Islet of Langerhans (tissue), 1 donor: ENCODE data around the gene PRKN.
"Not testable (repeated sequence)": the region's sequence is repeated elsewhere in the genome, so short reads cannot be mapped to it uniquely, and the experiment has no call there.

Experiments used
- FAIRE-seq: peaks from one replicate; lab custom pipeline; 2011; peaks lifted over from hg19 to GRCh38; lab: Jason Lieb, UNC

Gene PRKN

DNA sequence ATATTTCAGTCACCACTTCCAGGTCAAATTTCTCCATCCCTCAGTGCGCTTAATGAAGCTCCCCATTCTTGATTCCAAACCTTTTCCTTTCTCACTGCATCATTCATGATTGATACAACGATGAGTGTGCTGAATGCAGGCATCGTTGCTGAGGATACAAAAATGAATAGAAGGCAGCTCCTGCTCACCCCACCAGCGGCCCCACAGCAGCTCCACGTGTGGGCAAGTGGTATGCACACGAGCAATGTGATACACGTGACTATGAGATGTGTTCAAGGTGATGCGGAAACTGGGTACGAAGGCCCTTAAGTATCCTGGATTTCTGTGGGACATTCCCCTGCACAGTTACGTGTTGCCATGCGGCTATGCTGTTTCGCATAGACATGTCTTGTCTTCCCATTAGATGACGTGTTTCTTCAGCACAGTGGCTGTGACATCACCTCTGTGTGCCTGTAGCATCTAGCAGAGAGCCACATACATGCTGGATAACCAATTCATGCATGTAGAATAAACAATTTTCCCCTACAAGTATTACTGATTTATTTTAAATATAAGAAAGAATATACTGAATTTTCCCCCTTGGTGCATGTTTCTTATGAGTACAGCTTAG, 1193.2 kb downstream of the PRKN start:
- no peak for FAIRE-seq

DNA sequence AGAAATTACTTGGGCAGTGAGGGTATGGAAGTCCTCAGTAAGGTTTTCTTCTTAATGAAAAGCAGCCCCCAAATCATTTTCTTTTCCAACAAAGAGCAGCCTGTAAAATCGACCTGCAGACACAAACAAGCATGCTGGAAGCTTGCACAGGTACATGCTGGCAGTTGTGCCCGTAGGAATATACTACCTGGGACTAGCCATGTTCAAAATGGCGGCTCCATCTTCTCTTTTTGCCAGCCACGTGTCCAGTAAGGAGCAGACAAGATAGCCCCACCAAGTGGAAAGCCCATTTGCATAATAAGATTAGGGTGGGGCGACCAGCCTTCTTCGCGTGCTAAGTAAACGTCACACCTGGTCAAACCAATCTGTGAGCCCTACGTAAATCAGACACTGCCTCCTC, 1194.3 kb downstream of the PRKN start:
- FAIRE-seq, result no peak

DNA sequence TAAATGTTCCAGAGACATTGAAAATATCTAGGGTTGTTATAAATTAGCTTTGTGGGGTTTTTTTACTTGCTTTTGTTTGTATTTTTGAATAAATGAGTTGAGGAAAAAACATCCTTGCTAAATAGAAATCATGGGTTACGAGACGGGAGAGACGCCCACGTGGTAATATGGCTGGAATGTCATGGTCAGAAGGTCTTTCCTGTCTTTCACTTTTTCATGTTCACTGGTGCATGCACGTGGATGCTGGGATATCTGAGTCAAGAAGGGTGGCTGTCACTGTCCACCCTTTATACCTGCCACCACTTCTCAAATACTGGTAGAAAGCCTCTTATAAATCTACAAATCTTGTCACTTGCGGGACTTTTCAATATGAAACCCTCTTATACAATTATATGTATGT, 1195.0 kb downstream of the PRKN start:
- no peak for FAIRE-seq

DNA sequence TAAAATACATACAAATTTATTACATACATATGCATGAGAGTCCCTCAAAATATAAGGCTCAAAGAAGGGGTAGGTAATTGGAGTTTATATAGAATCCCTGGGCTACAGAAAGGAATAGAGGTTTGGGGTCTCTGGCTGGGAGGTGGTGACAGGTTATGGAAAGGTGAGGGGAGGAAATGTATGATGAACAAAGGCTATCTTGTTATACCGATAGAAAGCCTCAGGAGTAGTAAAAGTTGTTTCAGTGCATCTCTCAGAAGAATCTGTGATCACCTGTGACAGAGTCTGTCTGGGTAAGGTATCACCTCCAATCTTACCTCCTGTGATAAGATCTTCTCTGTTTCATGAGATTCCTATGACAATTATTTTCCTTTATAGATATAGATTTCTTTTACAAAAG, 1200.8 kb downstream of the PRKN start:
- no peak for FAIRE-seq

DNA sequence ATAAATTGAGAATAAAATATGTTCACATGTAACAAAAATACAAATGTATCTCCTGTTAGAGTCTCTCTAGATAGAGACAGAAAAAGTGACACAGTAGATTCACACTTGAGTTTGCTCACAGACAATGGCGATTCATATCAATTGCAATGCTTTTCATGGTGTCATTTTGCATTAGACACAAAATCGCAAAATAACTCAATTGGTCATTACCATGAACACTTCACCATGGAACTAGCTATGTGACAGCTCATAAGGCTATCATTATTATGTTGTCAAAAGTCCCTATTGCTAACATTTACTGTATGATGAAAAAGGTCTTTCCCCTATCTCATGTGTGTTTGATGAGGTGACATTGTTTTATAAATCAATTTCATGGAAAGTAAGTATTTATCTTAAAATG, 1204.2 kb downstream of the PRKN start:
- FAIRE-seq, result no peak

DNA sequence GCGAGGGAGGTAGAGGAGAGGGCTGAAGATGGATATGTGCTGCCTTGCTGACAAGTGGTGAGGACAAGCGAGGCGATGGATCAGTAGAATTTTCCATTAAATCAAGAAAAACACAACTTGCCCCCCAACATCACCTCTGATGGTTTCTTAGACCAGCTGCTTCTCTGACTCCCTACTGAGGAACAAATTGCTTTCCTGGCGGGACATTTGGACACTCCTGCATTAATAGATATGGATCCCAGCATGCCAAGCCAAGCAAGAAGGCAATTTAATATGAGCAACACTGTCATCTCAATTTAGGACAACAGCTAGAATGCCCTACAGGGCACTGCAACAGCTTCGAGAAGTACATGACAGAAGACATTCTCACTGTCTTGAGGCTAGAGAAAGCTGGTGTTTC, 1205.3 kb downstream of the PRKN start:
- no peak for FAIRE-seq

DNA sequence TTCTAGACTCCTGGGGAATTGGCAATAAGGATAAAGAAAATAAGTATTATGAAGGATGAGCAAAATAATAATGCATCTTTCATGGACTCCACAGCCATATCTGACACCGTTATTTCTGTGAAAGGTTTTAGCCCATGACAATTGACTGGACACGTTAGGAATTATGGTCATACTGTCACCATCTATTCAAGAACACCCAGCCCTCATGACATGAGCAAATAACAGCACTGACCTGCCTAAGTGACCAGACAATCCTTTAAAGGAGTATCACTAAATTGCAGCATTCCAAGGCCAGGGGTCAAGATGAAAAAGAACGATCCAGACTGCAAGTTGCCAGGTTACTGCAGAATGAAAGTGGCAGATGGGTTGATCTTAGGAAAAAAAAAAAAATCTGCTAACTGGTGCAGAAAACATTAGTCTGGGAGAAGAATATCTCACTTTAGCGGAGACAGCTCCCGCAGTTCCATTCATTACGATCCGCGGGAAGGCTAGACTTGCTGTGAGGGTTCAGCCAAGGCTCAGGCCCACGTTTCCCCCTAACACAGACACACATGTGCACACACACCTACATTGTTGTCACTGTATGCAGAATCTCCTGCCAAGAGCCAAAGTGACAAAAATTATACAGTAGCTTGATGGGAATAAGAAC, 1216.0 kb downstream of the PRKN start:
- no peak for FAIRE-seq

DNA sequence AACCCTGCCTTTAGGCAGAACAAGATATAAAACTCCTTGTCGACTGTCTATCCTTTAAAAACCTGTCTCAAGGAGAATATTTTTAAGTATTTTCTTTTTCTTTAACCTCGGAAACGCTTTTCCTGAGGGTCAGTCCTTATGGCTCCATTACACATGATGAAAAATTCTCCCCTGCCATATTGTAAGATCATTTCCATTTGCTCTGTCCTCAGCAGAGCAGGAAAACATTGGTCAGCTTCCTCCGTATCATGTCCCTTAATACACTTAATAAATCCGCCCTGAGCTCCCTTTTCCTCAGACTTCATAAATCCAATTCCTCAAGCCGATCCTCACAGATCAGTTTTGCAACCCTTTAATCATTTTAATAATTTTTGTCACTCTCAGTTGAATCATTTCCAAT, 1219.2 kb downstream of the PRKN start:
- no peak for FAIRE-seq

DNA sequence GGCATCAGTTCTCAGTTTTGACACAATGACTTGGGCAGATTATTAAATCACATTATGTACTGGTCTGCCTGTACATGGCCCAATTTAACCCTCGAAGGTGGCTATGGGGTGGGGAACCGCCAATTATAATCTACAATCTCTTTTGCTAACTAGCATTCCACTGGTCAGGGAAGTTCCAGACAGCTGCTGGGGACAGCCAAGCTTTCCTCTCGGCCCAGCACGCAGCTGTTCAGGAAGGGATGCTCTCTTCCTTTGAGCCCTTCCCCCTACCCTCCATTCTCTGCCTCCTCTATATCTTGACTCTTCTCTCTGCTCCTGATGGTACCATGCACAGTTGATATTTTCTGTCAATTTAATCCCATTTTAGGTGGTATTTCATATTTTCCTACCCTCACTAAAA, 1220.2 kb downstream of the PRKN start:
- FAIRE-seq, result no peak

DNA sequence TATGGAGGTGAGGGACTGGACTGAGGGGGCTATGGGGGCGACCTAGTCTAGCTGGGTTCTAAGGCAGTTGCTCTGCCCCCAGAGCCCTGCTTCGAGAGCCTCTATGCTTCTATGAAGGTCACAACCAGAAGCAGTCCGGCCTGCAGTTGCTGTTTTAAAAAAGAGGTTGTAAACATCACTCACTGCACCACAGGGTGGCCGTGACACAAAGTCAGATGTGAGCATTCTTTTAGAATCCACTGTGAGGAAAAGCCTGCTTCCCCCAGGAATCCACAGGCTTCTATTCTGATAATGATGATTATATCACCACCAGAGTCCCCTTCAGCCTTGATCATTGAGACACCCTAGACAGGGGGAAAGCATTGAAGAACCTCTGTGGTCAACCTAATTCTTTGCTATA, 1224.0 kb downstream of the PRKN start:
- FAIRE-seq, result no peak

DNA sequence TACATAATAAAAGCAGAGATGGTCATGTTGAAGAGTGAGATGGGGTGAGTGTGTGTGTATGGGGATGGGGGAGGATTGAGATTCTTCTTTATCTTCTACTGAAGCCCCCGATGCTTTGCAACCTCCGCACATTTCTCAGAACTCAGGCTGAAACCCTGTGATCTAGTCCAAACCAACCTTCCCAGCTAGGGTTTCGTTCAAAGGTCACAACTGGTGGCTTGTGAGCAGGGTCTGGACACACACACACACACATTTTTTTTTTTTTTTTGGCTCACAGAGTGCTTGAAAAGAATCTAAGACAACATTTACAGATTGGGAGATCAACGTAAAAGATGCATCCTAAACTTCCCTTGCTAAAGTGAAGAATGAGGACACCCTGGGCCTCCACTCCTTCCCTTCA, 1228.7 kb downstream of the PRKN start:
- no peak for FAIRE-seq

DNA sequence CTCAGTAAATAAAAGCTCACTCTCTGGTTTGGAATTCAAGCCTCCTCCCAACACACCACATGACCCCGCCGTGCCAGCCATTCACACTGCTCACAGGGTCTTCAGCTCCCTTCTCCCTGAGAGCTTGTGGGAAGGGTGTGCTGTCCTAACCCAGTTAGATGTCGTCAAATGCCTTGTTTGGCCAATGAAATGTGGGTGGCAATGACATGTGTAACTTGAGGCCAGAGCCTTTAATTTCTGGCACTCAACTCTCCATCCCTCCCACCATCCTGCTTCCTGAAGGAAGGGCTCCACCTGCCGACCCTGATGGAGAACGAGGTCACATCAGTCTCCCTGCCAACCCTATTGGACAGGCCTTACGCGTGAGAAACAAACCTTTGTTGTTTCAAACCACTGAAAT, 1229.2 kb downstream of the PRKN start:
- FAIRE-seq, result no peak

DNA sequence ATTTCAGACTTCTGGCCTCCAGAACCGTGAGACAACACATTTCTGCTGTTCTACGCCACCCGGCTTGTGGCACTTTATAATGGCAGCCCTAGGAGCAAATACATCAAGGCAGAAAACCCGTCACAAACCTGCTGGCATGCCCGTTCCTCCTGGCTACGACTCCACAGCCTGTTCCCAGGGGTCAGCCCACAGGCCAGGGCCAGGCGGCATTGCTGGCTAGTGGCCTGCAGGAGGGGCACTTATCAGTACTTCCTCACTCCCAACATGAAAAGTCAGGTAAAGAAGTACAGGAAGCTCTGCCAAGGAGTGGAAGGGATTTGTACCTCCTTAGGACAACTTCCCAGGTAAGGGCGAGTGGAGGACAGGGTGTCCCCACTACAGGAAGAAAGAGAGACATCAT, 1230.6 kb downstream of the PRKN start:
- no peak for FAIRE-seq

DNA sequence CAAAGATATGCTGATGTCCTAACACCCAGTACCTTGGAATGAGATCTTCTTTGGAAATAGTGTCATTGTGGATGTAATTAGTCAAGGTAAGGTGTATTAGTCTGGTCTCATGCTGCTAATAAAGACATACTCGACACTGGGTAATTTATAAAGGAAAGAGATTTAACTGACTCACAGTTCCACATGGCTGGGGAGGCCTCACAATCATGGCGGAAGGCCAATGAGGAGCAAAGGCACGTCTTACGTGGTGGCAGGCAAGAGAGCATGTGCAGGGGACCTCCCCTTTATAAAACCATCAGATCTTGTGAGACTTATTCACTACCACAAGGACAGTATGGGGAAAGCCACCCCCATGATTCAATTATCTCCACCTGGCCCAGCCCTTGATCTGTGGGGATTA, 1231.3 kb downstream of the PRKN start:
- FAIRE-seq, result not testable (repeated sequence)

DNA sequence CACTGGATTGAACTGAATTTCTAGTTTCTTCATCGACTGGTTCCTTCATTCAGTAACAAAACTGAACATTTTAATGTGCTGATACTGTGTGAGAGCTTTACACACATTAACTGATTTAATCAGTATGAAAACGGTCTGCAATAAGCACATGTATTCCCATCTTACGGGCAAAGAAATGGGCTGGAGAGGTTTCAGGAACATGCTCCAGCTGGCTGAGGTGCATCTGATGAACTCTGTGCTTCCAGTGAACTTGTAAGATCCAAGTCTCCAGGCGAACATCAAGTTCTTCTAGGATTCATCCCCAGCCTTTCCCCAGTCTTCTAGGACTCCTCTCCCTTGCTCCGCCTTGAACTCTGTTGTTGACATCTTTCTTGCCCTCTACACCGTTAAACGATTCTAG, 1233.0 kb downstream of the PRKN start:
- no peak for FAIRE-seq

DNA sequence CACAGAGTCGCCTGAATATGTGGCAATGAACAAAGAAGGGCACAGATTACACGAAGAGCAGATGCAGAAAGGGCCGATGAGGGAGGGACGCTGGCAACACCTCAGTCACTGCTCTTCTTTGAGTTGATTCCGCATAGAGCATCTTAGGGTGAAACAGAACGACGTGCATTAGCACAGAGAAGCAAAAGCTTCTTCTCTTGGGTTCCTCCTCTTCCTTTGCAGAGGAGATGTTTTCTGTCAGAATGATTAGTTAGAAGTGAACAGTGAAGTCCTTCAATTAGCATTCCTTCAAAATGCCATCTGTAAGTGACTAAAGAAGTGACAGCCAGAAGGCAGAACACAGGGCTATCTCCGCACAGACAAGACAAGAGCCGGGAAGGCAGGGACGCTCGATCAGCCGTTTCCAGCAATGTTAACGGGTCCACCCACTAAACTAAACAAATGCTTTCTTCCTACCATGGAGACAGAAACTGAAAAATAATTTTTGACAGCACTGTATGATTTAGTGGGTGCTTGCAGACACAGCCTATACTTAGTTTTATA, 1233.9 kb downstream of the PRKN start:
- FAIRE-seq, result no peak

DNA sequence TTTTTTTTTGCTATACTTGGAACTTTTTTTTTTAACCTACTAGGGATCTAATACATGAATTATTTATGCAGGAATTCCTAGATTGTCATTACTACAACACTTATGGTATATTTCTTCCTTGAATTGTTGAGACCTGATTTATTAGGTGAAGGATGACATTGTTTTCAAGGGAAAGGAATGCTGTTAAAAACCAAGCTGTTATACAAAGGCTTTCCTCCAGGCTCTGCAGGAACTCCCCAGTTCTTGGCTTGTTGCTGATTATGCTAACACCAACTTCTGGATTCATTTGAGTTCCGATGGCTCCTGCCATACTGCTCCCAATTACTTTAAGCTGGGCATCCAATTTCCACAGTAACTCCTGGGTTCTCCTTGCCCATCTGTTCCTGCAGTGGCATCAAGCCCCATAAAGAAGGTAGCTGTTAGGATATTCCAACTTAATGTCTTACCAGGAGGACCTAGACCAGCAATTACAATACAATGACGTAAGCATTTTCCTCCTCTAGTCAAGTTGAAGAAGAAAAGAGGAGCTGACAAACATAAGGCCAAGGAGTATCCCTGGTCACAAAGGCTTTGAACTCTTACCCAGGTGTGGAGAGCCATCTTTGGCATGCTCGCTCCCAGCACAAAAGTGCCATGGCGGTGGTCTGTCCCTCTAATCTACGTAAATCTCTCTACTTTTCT, 1237.8 kb downstream of the PRKN start:
- no peak for FAIRE-seq

DNA sequence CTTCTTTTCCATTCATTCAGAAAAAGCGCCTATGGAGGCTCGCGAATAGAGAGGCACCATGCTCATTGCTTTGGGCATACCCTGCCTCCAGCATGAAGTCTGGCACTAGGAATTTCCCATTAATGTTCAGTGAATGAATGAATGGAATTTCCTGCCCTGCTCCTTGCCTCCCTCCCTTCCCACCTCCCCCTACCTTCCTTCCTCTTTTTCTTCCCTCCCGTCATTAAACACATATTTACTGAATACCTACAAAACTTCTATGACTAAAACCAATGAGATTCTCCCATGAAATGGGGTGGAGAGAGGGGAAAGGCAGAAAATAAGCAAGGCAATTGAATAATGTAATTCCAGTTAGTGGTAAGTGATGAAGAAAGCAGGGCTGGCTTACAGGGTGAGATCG, 1239.9 kb downstream of the PRKN start:
- FAIRE-seq, result no peak

DNA sequence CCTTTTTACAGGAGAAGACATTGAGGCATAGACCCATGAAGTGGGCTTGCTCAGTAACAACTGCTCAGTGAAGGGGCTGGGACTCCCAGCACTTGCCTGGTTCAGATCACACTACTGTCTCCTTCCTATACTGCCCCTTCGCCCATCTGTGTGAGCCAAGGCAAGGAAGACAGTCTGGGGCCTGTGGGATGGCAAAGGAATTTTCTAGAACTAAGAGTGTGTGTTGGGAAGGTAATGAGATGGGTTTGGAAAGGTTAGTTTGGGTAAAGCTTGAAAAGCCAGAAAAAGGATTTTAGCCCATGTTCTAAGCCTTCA, 1240.4 kb downstream of the PRKN start:
- FAIRE-seq, result no peak

DNA sequence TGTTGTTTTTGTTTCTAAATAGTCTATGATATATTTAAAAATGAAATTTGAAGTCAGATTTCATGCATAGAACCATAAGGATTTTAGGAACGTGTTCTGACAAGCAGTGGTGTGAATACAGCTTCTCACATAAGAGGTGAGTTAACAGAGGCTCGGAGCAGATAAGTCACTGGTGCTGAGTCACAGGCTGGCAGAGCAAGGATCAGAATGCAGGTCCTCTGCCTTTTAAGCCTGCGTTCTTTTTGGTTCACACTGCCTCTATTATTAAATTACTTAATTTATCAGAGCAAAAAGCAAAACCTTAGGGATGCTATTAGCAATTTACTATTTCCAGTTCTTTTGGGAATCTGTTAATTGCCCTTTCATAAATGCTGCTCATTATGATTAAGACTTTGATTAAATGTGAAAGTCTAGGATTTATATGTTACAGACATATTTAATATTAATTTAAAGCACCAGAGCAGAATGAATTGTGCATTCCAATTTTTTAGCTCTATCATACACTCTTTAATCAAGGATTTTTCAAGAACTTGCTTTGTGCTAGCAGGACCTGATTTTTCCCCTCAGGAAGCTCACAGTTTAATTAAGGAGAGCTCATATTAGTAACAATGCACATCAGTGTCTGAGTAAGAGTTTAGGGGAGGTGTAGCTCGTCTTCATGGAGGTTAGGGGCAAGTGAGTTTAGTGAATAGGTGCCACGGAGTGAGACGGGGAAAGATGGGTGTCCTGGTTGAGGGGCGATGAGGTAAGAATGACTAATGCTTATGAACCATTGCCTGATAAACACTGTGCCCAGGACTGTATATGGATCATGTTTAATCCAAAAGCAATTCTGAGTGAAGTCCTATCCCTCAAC, 1241.0 kb downstream of the PRKN start:
- no peak for FAIRE-seq

DNA sequence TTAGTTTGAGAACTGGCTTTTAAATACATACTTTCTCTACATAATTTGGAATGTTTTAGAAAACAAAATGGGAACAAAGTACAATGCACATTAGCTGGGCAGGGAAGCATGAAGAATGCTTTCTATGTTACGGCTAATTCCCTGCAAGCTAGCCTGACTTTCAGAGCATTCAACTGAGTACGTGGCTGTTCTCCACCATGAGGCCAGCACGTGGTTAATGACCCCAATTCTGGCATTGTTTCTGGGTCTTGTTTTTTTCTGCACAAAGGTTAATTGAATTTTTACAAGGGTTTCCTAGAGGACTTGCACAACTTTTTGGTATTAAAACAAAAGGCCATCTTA, 1245.1 kb downstream of the PRKN start:
- no peak for FAIRE-seq

DNA sequence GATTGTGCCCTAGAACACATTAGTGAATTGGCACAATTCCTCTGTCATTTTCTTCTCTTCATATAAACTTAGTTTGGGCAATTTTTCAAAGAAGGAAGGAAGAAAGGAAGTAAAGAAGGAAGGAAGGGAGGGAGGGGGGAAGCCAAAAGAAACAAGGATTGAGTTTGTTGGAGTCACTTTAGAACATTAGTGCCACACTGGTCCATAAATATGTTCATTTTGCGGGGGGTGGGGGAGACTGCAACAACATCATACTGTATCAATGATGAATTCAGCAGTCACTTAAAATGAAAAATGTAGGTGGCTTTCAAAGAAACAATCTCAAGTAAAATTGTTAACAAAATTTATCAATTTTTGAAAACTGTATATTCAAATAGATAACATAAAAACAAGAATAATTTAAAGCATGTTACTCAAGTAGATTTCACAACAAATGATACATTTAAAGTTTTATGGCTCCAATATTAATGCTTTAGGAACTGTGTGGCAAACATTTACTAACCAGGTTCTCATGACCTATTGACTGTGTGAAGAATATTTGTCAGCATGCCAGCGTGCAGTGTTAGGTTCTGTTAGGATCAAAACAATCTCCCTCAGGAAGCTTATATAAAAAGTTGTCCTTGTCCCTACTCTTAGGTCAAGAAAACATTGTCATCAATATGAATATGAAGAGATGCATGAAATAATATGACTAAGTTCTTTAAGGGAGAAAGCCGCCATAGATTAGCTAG, 1245.6 kb downstream of the PRKN start:
- FAIRE-seq, result no peak
